Measurements from ENCODE around the gene NPLOC4. TPM values are rescaled to one million over a fixed set of nuclear protein-coding genes. Genes with fewer than 3 reads are reported as not detected.

Gene NPLOC4
- total and polyA plus RNA-seq, 2 of the 8 experiments (the other 6 are each of a cell fraction or from before 2014, with no cell fraction given): 70.7 to 92.7 TPM

GRCh38 chr17:81509972-81510784 lies 126.7 kb downstream of the NPLOC4 start:
- 0 out of 2 replicates have a peak overlapping the region, but pooled peaks have one; percentile 75 for H2BK5ac ChIP-seq (ENCODE audit: low read depth, low read length)
- no peak overlapping the region for H3K23ac ChIP-seq (ENCODE audit: insufficient read length)
- no peak overlapping the region for H3K27ac ChIP-seq (ENCODE audit: low read depth, low read length)
- H3K27me3 ChIP-seq (replicated peaks in 1 of 4; ENCODE audit: control insufficient read depth in 3 of 4, extremely low read depth in 1 of 4, insufficient read depth in 3 of 4, low read length in 3 of 4): no peaks in the 10 kb centered on the region
- 62% methylated on average over 22 of the region's 22 CpGs; no CpG with 5 or more reads in 1 of the 2 experiments for WGBS, 2 experiments (ENCODE audit: extremely low coverage in 1 of 2, insufficient coverage in 1 of 2, insufficient read length in 1 of 2, insufficient replicate concordance in 2 of 2, low coverage in 1 of 2, low lambda C conversion rate in 2 of 2, missing lambda C conversion rate in 1 of 2)
- no peak overlapping the region for H2AK5ac ChIP-seq (ENCODE audit: low read depth, low read length)
- DNase-seq (ENCODE audit: low read depth in 1 of 2, low spot score in 2 of 2) (no peak), FAIRE-seq (no peak)
- no peak overlapping the region for H3K56ac ChIP-seq (replicated peaks; ENCODE audit: insufficient read length, low read depth, low read length)
- H4K91ac ChIP-seq (replicated peaks; ENCODE audit: insufficient read length, low read length): no peak overlapping the region
- peaks cover 24 to 32% of the 10 kb centered on the region in 2 experiments for H3K79me2 ChIP-seq (ENCODE audit: control insufficient read depth in 1 of 2, insufficient read depth in 2 of 2, low read length in 2 of 2)
- H3K4me3 ChIP-seq (ENCODE audit: extremely low read depth in 1 of 4, insufficient read depth in 2 of 4, low read depth in 3 of 4, low read length in 4 of 4): peak overlapping the region; percentile 75 to 93 (median 90)
- H2BK20ac ChIP-seq (ENCODE audit: low read length): no peak overlapping the region
- H3K4ac ChIP-seq (replicated peaks; ENCODE audit: insufficient read length, low read depth, low read length): no peak overlapping the region
- POLR2A ChIA-PET (ENCODE audit: partially characterized antibody): interaction anchor here (0.6 to 35.8 kb wide), 19 partner anchors 6 to 283 kb away, joined by 3 to 1004 read pairs (median 5); partner anchors contain the start of genes ACTG1, BAHCC1 and FSCN2
- H3K23me2 ChIP-seq (ENCODE audit: low read depth, low read length): peaks cover 22% of the 10 kb centered on the region
- H4K20me1 ChIP-seq (replicated peaks in 1 of 2; ENCODE audit: control insufficient read depth in 1 of 2, insufficient read depth in 2 of 2, low read length in 2 of 2): peaks cover 23 to 29% of the 10 kb centered on the region in 2 experiments
- H3K4me2 ChIP-seq (ENCODE audit: insufficient read depth in 1 of 2, low read depth in 2 of 2, low read length in 2 of 2): peak overlapping the region; percentile 97 to 98
- H4K8ac ChIP-seq (ENCODE audit: extremely low read depth, insufficient read depth, low read length): peak overlapping the region; percentile 28; the same call in 1 of the 2 replicates
- peaks cover 19 to 37% (median 31%) of the 10 kb centered on the region in 4 experiments; a peak in 7 of 8 replicates for H3K36me3 ChIP-seq (ENCODE audit: control insufficient read depth in 2 of 4, insufficient read depth in 4 of 4, low read length in 3 of 4)
- H2AFZ ChIP-seq (ENCODE audit: low read length): no peak overlapping the region
- CTCF ChIA-PET (ENCODE audit: partially characterized antibody): interaction anchor here (0.6 to 1.4 kb wide), 8 partner anchors 10 to 1132 kb away, joined by 3 to 5 read pairs (median 3); no protein-coding TSS in a partner anchor
- no peak overlapping the region for H4K5ac ChIP-seq (ENCODE audit: insufficient read length, low read depth, low read length)
- H2BK12ac ChIP-seq (ENCODE audit: low read depth, low read length): no peak overlapping the region
- peak overlapping the region in 3 of 4 experiments; percentile 76 to 96 (median 94); a peak in 6 of 7 replicates for H3K9ac ChIP-seq (replicated peaks in 1 of 4; ENCODE audit: extremely low read depth in 1 of 4, low read depth in 3 of 4, low read length in 3 of 4)
- no peak overlapping the region for H2BK15ac ChIP-seq (ENCODE audit: low read length)
- H3K9me3 ChIP-seq (ENCODE audit: insufficient read depth in 2 of 2, low read depth in 1 of 2, low read length in 1 of 2): no peaks in the 10 kb centered on the region
- H3K14ac ChIP-seq (ENCODE audit: insufficient read length): no peak overlapping the region
- peaks cover 0 to 6% (median 3%) of the 10 kb centered on the region in 4 experiments; a peak in 3 of 7 replicates for H3K4me1 ChIP-seq (replicated peaks in 1 of 4; ENCODE audit: control insufficient read depth in 3 of 4, insufficient read depth in 4 of 4, low read length in 3 of 4)
- peaks cover 14% of the 10 kb centered on the region for H3K79me1 ChIP-seq (ENCODE audit: low read depth, low read length)
- H3K18ac ChIP-seq (ENCODE audit: extremely low read depth, low read length): no peak overlapping the region; the same call in 1 of the 2 replicates
- H2BK120ac ChIP-seq (replicated peaks; ENCODE audit: low read depth, low read length): no peak overlapping the region
- TF ChIP-seq TCF12 (IDR thresholded peaks at IDR 0.05; ENCODE audit: low read depth, low read length): no peak
- TF ChIP-seq SP4 (IDR thresholded peaks at IDR 0.05; ENCODE audit: low read length): no peak
- no peak for TF ChIP-seq YY1 (IDR thresholded peaks at IDR 0.05; ENCODE audit: low read depth, low read length)
- TF ChIP-seq EZH2 (IDR thresholded peaks at IDR 0.05; ENCODE audit: low read depth, low read length, severe bottlenecking): no peak
- TF ChIP-seq JUN (IDR thresholded peaks at IDR 0.05; ENCODE audit: low read depth, low read length): no peak
- TF ChIP-seq POLR2A (IDR thresholded peaks at IDR 0.05; ENCODE audit: control extremely low read depth in 1 of 2, low read depth in 2 of 2, low read length in 2 of 2): peak; percentile 14 to 68; a peak in 2 of 3 replicates
- 0 out of 4 replicates have a peak, but pooled peaks of 1 of the 2 experiments have one; percentile 82 for TF ChIP-seq SIN3A (conservative IDR thresholded peaks at IDR 0.05 in 1 of 2, IDR thresholded peaks at IDR 0.05 in 1 of 2; ENCODE audit: low read depth in 1 of 2, low read length in 2 of 2)
- TF ChIP-seq SUZ12 (IDR thresholded peaks at IDR 0.05; ENCODE audit: low read length): no peak
- TF ChIP-seq SP2 (IDR thresholded peaks at IDR 0.05; ENCODE audit: low read length): no peak
- no peak for TF ChIP-seq CREB1 (IDR thresholded peaks at IDR 0.05)

All from H1 (cell line).